Fibroblast of mammary gland (primary cell): ENCODE data around the gene POU6F2.
"Not testable (repeated sequence)": the region's sequence is repeated elsewhere in the genome, so short reads cannot be mapped to it uniquely, and the experiment has no call there.

Experiments
- DNase-seq: peaks from one replicate; pipeline ENCODE4 v3.0.0-alpha.2; 2010; ENCODE audit warnings: low read depth
- H3K4me3 ChIP-seq: 2 replicates; pipeline ENCODE4 v1.5.1; 2011; ENCODE audit warnings: low read depth, mild to moderate bottlenecking, low read length, moderate library complexity; ENCODE audit not compliant: control insufficient read depth
- CTCF ChIP-seq: conservative IDR thresholded peaks from 2 replicates; pipeline ENCODE4 v1.5.1; 2011; ENCODE audit warnings: low read depth, low read length, inconsistent platforms; ENCODE audit not compliant: control insufficient read depth, insufficient read depth

The POU6F2 gene

GRCh38 chr7:38936641-38937040, 41.1 kb upstream of the POU6F2 start:
- no peak overlapping the region for H3K4me3 ChIP-seq
- TF ChIP-seq CTCF = no peak

GRCh38 chr7:38938001-38938485, 39.7 kb upstream of the POU6F2 start:
- H3K4me3 ChIP-seq = no peak overlapping the region
- no peak for TF ChIP-seq CTCF
- DNase-seq = no peak

More at GRCh38 chr7:38936641-38937040, 41.1 kb upstream of the POU6F2 start:
- no peak for DNase-seq

- no peak overlapping the region for H3K4me3 ChIP-seq
- no peak for TF ChIP-seq CTCF
- no peak for DNase-seq
Measured at GRCh38 chr7:38938589-38938988, 39.1 kb upstream of the POU6F2 start.

GRCh38 chr7:38940774-38941173, 36.9 kb upstream of the POU6F2 start:
- DNase-seq = no peak
- H3K4me3 ChIP-seq = no peak overlapping the region
- no peak for TF ChIP-seq CTCF

- no peak for DNase-seq
- no peak for TF ChIP-seq CTCF
- H3K4me3 ChIP-seq = no peak overlapping the region
Measured at GRCh38 chr7:38942431-38943051, 35.2 kb upstream of the POU6F2 start.

GRCh38 chr7:38947541-38947940, 30.2 kb upstream of the POU6F2 start:
- H3K4me3 ChIP-seq, DNase-seq: not testable (repeated sequence)

- no peak for DNase-seq
- TF ChIP-seq CTCF = no peak
- no peak overlapping the region for H3K4me3 ChIP-seq
Measured at GRCh38 chr7:38950309-38950708, 27.4 kb upstream of the POU6F2 start.
